SJSA1 (cell line): Measurements from ENCODE around the gene SLC2A13. TPM values are rescaled to one million over a fixed set of nuclear protein-coding genes. Genes with fewer than 3 reads are reported as not detected.
"Not testable (repeated sequence)": the region's sequence is repeated elsewhere in the genome, so short reads cannot be mapped to it uniquely, and the experiment has no call there.

ENCODE experiments used
- DNase-seq, 2 experiments: peaks; one replicate each; pipeline ENCODE4 v3.0.0-alpha.2; 2015 to 2020; ENCODE audit warnings: low spot score in 2 of 2, low read depth in 1 of 2
- H3K27ac ChIP-seq: fragments of 250-450 bp; sonication (Bioruptor Pico); 2 replicates; pipeline ENCODE4 v1.5.1; 2020; ENCODE audit warnings: mild to moderate bottlenecking, moderate library complexity
- H3K27me3 ChIP-seq: fragments of 250-450 bp; sonication (Bioruptor Pico); replicated peaks from 2 replicates; pipeline ENCODE4 v1.5.1; 2020; ENCODE audit warnings: mild to moderate bottlenecking, moderate library complexity
- H3K36me3 ChIP-seq: fragments of 250-450 bp; sonication (Bioruptor Pico); 2 replicates; pipeline ENCODE4 v1.5.1; 2020; ENCODE audit warnings: mild to moderate bottlenecking
- H3K4me1 ChIP-seq: fragments of 250-450 bp; sonication (Bioruptor Pico); replicated peaks from 2 replicates; pipeline ENCODE4 v1.6.1; 2021; ENCODE audit warnings: mild to moderate bottlenecking
- H3K4me3 ChIP-seq: fragments of 250-450 bp; sonication (Bioruptor Pico); 2 replicates; pipeline ENCODE4 v1.5.1; 2020; ENCODE audit warnings: mild to moderate bottlenecking
- H3K9me3 ChIP-seq: fragments of 250-450 bp; sonication (Bioruptor Pico); replicated peaks from 2 replicates; pipeline ENCODE4 v1.5.1; 2020; ENCODE audit warnings: mild to moderate bottlenecking
- total RNA-seq: library from RNA; depleted of rRNA; stranded (reverse); fragments of >200 nt; shearing (Covaris generic); gene quantifications from 2 replicates; pipeline ENCODE4 v1.2.3, GENCODE V29; 2014

The SLC2A13 gene
- total RNA-seq, 1 experiment from 2014 or later = 2.9 TPM

DNA sequence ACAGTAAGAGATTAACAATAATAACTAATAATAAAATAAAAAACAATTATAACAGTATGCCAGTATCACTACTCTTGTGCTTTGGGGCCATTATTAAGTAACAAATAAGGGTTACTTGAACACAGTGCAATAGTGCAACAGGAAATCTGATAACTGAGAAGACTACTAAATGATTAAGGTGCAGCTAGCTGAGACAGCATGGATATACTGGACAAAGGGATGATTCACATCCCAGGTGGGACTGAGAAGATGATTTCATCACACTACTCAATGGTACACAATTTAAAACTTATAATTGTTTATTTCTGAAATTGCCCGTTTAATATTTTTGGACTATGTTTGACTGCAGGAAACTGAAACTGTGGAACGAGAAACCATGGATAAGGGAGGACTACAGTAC lies 317.6 kb downstream of the SLC2A13 start:
- Histone ChIP-seq H3K4me3 (no peak overlapping the region), H3K4me1 (no peaks in the 10 kb centered on the region), H3K9me3 (no peaks in the 10 kb centered on the region), H3K27me3 (no peaks in the 10 kb centered on the region), H3K36me3 (no peaks in the 10 kb centered on the region), H3K27ac (no peak overlapping the region)
- DNase-seq = no peak

DNA sequence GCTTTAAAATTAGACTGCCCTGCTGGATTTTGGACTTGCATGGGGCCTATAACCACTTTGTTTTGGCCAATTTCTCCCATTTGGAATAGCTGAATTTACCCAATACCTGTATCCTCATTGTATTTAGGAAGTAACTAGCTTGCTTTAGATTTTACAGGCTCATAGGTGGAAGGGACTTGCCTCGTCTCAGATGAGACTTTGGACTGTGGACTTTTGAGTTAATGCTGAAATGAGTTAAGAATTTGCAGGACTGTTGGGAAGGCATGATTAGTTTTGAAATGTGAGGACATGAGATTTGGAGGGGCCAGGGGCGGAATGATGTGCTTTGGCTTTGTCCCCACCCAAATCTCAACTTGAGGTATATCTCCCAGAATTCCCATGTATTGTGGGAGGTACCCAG lies 320.1 kb downstream of the SLC2A13 start:
- not testable (repeated sequence) for H3K27ac ChIP-seq, H3K9me3 ChIP-seq, H3K27me3 ChIP-seq, DNase-seq, H3K4me1 ChIP-seq, H3K36me3 ChIP-seq, H3K4me3 ChIP-seq

DNA sequence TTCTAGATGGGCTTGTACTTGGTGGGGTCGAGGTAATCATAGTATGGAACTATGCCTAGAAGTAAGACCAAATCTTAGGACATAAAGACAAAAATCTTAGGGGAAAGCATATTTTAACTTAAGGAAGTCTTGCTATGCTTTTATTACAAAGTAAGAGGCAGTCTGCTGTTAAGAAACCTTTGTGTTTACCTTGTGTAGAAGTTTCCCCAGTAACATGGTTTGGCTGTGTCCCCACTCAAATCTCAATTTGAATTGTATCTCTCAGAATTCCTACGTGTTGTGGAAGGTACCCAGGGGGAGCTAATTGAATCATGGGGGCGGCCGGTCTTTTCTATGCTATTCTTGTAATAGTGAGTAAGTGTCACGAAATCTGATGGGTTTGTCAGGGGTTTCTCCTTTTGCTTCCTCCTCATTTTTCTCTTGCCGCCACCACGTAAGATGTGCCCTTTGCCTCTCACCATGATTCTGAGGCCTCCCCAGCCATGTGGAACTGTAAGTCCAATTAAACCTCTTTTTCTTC lies 323.8 kb downstream of the SLC2A13 start:
- Histone ChIP-seq H3K36me3 (no peaks in the 10 kb centered on the region), H3K9me3 (no peaks in the 10 kb centered on the region), H3K4me1 (no peaks in the 10 kb centered on the region), H3K27me3 (no peaks in the 10 kb centered on the region), H3K27ac (no peak overlapping the region), H3K4me3 (no peak overlapping the region)
- no peak for DNase-seq

DNA sequence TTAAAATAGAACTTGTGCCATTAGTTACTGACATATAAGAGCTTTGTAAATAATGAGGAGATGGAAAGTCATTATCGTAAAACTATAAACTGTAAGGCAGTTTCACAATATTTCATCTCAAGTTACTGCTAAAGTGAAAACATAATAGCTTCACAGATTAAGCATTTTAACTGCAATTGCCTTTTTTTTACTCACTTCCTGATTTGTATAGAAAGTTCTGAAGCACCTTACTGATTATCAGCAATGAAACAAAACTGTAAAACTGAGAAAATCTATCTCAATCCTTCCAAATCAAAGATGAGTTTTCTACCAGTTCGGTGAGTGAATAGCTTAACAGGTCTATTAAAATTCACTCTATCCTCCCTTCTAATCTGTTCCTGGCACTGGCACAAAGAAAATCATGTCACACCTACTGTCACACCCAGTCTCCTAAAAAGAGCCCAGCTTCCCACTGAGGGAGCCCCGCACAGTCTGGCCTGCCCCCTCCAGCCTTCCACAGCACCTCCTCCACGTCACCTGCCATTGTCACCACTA lies 324.9 kb downstream of the SLC2A13 start:
- no peak overlapping the region for H3K4me3 ChIP-seq
- DNase-seq = no peak
- H3K4me1 ChIP-seq = no peaks in the 10 kb centered on the region
- H3K27ac ChIP-seq = no peak overlapping the region
- no peaks in the 10 kb centered on the region for H3K36me3 ChIP-seq
- H3K9me3 ChIP-seq = no peaks in the 10 kb centered on the region
- H3K27me3 ChIP-seq = no peaks in the 10 kb centered on the region

DNA sequence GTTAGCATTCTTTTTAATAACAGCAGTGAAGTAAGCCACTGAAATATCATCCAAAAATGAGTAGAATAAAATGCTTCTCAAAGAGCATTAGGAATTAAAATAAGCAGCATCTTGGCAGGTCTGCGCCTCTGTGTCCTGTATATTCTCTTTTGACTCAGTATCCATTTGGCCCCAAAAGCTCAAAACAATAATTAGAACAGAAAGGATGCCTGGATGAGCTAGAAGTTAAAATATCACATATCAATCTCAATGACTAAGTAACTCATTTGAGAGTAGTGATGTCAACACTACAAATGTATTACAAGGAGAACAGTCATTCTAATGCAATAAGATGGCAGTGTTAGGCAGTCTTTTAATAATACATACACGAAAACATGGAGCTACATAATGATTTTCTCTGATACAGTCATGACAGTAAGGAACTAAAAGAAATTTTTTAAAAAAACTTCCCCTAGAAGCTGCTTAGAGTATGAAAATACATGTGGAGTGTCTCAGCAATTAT lies 325.4 kb downstream of the SLC2A13 start:
- Histone ChIP-seq H3K4me3 (no peak overlapping the region), H3K27me3 (no peaks in the 10 kb centered on the region), H3K4me1 (no peaks in the 10 kb centered on the region), H3K27ac (no peak overlapping the region), H3K9me3 (no peaks in the 10 kb centered on the region), H3K36me3 (no peaks in the 10 kb centered on the region)
- no peak for DNase-seq

DNA sequence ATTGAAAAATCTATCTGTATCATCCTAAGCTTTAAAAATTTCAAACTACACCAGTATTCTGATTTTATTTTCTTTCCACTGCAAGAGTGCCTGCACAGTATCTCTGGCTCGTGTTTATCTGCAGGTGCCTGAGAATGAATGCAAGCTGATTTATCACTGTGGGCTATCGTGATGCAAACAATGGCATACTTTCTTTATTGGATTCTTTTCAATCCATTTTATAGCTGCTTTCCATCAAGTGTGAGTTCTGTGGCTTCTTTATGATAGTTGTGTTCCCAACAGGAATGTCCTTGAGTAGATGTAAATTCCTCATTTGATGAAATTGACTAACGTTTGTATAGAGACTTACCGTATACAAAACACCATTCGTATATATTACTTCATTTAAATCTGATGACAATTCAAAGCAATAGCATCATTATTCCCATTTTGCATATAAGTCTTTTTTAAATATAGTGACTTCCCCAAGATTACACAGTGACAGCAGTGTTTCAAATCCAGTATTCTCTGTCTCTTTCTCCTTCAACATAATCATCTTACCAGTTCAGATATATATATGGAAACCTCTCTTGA lies 326.0 kb downstream of the SLC2A13 start:
- DNase-seq = no peak
- Histone ChIP-seq H3K4me3 (no peak overlapping the region), H3K27ac (no peak overlapping the region), H3K4me1 (no peaks in the 10 kb centered on the region), H3K27me3 (no peaks in the 10 kb centered on the region), H3K36me3 (no peaks in the 10 kb centered on the region), H3K9me3 (no peaks in the 10 kb centered on the region)

DNA sequence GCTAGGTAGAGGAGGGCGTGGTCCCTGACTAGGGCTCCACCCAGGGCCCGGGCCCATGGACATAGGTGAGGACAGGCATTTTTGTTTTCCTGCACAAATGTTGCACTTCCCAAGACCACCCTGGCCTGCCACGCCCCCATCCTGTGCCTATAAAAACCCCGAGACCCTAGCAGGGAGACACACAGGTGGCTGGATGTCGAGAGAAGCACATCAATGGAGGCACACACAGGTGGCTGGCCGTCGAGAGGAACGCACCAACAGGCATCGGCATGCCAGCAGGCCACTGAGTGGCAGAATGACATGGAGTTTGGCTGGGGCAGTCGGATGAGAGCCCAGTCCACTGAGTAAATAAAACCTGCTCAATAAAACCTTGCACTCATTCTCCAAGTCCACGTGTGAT lies 328.4 kb downstream of the SLC2A13 start:
- no peaks in the 10 kb centered on the region for H3K27me3 ChIP-seq
- no peak overlapping the region for H3K4me3 ChIP-seq
- H3K27ac ChIP-seq = no peak overlapping the region
- H3K36me3 ChIP-seq = no peaks in the 10 kb centered on the region
- DNase-seq = no peak
- H3K4me1 ChIP-seq = no peaks in the 10 kb centered on the region
- H3K9me3 ChIP-seq = no peaks in the 10 kb centered on the region

DNA sequence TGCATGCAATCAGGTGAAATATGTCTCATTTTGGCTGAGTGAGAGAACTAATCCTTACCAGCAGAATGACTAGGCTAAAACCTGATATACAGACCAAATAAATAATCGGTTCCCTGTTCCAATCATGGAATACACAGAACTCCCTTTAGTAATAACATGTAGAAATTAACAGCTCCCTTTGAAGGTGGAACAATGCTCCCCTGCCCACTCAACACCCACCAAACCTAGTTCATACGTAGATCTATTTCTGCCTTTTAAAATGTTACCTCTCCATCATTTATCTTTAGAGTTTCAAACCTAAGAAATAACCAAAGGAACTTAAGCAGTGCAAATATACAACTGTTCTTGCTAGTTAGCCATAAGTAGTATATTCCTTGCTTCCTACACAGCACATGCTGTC lies 332.6 kb downstream of the SLC2A13 start:
- H3K36me3 ChIP-seq = no peaks in the 10 kb centered on the region
- no peak overlapping the region for H3K4me3 ChIP-seq
- H3K4me1 ChIP-seq = no peaks in the 10 kb centered on the region
- H3K9me3 ChIP-seq = no peaks in the 10 kb centered on the region
- H3K27me3 ChIP-seq = no peaks in the 10 kb centered on the region
- H3K27ac ChIP-seq = no peak overlapping the region
- DNase-seq = no peak

DNA sequence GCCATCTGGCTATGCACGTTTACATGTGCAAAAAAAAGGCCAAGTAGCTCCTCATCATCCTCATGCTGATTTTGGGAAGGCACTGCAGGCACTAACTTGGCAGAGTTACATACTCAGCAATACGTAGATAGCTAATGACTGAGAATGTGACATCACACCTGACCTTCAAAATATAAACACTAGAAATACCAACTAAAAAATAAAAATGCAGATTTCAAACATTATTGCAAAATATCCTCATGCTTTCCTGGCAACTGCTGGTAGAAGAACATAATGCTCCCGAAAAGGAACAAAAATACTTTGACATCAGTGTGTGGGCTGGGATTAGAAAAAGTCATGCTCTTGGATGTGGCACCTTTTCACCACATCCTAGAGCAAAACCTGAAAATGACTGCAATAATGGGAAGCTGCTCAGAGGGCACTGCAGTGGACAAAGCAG lies 333.0 kb downstream of the SLC2A13 start:
- H3K27me3 ChIP-seq = no peaks in the 10 kb centered on the region
- H3K4me1 ChIP-seq = no peaks in the 10 kb centered on the region
- H3K9me3 ChIP-seq = no peaks in the 10 kb centered on the region
- H3K36me3 ChIP-seq = no peaks in the 10 kb centered on the region
- no peak overlapping the region for H3K4me3 ChIP-seq
- no peak overlapping the region for H3K27ac ChIP-seq
- DNase-seq = no peak

DNA sequence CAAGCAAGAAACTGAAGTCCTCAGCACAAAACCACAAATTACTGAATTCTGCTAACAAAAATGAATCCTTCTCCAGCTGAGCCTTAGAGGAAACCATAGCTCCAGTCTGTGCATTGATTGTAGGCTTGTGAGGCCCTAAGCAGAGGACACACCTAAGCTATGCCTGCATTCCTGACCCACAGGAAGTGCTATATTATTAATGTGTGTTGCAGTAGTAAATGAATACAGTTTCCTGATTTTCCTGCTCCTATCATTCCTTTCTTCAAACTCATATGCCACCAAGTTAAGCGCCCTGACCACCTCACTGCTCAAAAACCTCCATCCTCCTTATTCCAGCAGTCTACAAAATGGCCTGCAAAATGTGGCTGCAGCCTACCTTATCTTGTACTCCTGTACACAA lies 334.4 kb downstream of the SLC2A13 start:
- H3K4me3 ChIP-seq = no peak overlapping the region
- H3K4me1 ChIP-seq = no peaks in the 10 kb centered on the region
- DNase-seq = no peak
- no peaks in the 10 kb centered on the region for H3K27me3 ChIP-seq
- no peaks in the 10 kb centered on the region for H3K9me3 ChIP-seq
- no peaks in the 10 kb centered on the region for H3K36me3 ChIP-seq
- no peak overlapping the region for H3K27ac ChIP-seq

DNA sequence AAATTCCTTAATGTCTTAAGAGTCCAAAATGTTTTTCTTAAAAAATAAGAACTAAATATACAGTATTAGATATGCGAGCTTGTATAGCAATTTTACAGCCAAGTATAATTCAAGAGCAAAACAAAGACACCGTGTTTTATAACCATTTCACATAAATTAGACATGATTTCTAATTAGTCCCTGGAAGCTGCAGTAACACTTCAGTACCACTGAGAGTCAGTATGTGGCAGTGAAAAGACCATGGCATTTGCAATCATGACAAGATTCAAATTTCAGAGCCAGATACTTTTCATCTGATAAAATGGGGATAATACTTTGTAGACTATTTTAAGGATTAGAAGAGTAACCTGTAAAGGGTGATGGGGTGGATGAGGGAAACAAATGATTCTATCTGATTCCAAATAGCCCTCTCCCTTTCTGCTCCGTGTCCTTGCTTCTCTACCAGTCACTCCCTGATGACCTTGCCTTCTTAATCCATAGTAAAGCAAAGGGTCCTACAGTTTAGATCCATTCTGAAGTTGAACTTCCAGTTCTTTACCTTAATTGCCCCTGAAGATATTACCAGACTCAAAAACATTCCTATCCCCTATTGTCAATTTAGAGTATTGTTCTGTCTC lies 340.8 kb downstream of the SLC2A13 start:
- Histone ChIP-seq H3K27me3 (no peaks in the 10 kb centered on the region), H3K4me3 (no peak overlapping the region), H3K27ac (no peak overlapping the region), H3K4me1 (no peaks in the 10 kb centered on the region), H3K36me3 (no peaks in the 10 kb centered on the region), H3K9me3 (no peaks in the 10 kb centered on the region)
- no peak for DNase-seq

DNA sequence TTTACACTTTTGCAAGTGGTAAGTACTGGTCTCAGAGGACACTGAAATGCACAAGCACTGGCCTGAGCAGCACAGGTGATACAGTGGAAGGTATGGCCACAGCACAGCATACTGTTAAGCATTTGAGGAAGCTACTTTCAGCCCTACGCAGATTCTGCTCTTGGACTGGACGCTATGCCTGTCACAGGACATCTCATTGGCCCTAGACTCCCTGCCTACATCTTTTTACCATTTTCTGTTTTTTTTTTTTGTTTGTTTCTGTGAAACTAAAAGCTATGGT lies 342.1 kb downstream of the SLC2A13 start:
- Histone ChIP-seq H3K4me3 (no peak overlapping the region), H3K4me1 (no peaks in the 10 kb centered on the region), H3K36me3 (no peaks in the 10 kb centered on the region), H3K9me3 (no peaks in the 10 kb centered on the region), H3K27me3 (no peaks in the 10 kb centered on the region), H3K27ac (no peak overlapping the region)
- DNase-seq = no peak

DNA sequence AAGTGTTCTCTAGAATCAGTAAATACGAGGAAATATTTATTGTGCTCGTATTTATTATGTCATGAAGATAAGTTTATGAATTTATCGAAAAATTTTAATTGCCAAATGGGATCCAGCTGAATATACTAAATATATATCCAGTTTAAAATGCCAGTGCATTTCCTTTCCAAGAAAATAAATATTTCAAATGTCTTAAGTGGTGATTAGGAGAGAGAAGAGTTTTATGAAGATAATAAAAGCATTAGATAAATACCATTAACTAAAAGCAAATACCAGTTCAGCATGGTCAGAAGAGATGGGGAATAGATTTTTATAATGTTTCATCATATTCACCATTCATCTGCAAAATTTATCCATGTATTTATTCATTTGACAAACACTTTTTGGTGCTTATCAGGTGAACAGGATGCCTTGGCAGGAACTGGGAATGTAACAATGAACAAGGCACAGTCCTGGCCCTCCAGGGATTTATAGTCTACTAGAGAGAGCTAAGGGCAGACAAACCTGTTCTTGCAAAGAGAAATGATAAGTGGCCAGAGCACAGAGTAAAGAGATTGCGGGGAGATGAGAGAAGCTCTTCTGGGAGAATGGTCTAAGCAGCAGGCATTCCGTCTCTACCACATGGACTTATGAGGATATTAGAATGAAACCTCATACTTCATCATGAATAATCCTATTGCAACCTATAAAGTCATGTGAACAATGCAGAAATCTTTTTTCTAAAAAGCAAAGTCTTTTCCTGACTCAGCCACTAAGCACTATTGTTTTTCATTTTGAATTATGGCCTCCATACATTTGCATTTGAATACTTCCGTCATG lies 342.6 kb downstream of the SLC2A13 start:
- H3K4me3 ChIP-seq = no peak overlapping the region
- H3K9me3 ChIP-seq = no peaks in the 10 kb centered on the region
- no peak for DNase-seq
- no peak overlapping the region for H3K27ac ChIP-seq
- no peaks in the 10 kb centered on the region for H3K27me3 ChIP-seq
- H3K4me1 ChIP-seq = no peaks in the 10 kb centered on the region
- no peaks in the 10 kb centered on the region for H3K36me3 ChIP-seq

DNA sequence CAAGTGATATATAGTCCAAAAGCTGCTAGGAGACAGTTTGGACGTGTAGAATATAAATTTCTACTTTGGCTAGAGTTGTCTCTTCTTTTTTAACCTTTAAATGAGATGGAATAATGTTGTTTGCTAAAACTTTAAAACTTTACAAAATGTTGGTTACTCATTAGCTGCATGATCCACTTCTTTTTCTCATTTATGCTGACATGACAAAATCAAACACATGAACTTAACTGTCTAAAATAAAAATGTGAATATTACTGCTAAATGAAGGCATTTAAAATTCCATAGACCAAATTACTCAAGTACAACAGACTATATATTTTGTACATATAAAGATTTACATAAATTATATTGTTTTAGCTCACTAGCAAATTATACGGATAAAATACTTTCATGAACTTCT lies 350.4 kb downstream of the SLC2A13 start:
- Histone ChIP-seq H3K4me3 (no peak overlapping the region), H3K9me3 (no peaks in the 10 kb centered on the region), H3K4me1 (no peaks in the 10 kb centered on the region), H3K36me3 (no peaks in the 10 kb centered on the region), H3K27ac (no peak overlapping the region), H3K27me3 (no peaks in the 10 kb centered on the region)
- DNase-seq = no peak
